HL-60 (cell line): ENCODE data around the gene CRMP1.

ENCODE experiments used
- POLR2AphosphoS5 ChIP-seq: IDR thresholded peaks from 2 replicates; pipeline ENCODE4 v1.6.1; 2012; ENCODE audit warnings: low read depth
- TF ChIP-seq, protein P1 (sequence below): IDR thresholded peaks from one replicate; pipeline ENCODE4 v1.5.1; 2011; ENCODE audit warnings: low read length, control low read depth, inconsistent platforms; ENCODE audit not compliant: insufficient read depth

DNA sequence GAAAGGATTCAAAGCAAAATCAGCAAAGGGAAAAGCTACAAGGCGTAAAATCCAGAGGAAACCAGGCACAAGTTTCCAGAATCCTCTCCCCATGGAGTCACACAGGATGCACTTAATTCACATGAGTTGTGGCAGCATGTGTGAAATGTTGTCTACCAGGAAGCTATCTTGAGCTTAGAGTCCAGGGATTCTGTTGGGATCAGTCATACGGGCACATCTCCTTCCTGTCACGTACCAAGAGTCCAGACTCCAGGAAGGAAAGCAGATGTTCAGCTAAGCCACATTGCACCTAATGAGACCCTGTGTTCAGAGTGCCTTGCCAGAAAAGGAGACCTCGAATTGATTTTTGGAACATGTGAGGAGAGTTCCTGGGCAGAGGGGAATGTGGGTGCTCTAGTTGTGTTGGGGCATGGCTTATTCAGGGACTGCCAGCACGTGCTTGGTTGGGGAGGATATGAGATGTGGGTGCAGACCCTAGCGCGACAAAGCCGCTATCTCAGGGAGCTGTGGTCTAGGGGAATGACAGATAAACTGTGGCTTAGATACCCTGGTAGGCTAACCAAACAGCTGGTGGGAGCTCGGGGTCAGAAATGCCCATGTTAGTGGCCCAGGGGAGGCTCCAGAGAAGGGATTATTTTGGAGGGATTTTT, 111.9 kb downstream of the CRMP1 start:
- TF ChIP-seq POLR2AphosphoS5, result no peak
- TF ChIP-seq, protein P1, sequence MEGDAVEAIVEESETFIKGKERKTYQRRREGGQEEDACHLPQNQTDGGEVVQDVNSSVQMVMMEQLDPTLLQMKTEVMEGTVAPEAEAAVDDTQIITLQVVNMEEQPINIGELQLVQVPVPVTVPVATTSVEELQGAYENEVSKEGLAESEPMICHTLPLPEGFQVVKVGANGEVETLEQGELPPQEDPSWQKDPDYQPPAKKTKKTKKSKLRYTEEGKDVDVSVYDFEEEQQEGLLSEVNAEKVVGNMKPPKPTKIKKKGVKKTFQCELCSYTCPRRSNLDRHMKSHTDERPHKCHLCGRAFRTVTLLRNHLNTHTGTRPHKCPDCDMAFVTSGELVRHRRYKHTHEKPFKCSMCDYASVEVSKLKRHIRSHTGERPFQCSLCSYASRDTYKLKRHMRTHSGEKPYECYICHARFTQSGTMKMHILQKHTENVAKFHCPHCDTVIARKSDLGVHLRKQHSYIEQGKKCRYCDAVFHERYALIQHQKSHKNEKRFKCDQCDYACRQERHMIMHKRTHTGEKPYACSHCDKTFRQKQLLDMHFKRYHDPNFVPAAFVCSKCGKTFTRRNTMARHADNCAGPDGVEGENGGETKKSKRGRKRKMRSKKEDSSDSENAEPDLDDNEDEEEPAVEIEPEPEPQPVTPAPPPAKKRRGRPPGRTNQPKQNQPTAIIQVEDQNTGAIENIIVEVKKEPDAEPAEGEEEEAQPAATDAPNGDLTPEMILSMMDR, result no peak
